WTC11 (cell line): ENCODE data around the gene PIK3C3. TPM values are rescaled to one million over a fixed set of nuclear protein-coding genes. Genes with fewer than 3 reads are reported as not detected.

Experiments used
- ATAC-seq: fragments of 200-7000 bp; cut with Tn5 transposase; 2 replicates; pipeline ENCODE4 v1.10.0; 2021; ENCODE audit warnings: mild to moderate bottlenecking, moderate library complexity
- CTCF ChIA-PET: fragments of 300-600 bp; sonication (Branson Sonifier 250); formaldehyde crosslinking; loops from one replicate; lab custom pipeline; 2021; ENCODE audit warnings: antibody characterized with exemption; lab: Charles Lee
- POLR2A ChIA-PET: fragments of 350-600 bp; sonication (Branson Sonifier 250); formaldehyde crosslinking; loops from one replicate; lab custom pipeline; 2021; ENCODE audit warnings: antibody characterized with exemption; lab: Charles Lee
- DNase-seq: peaks from one replicate; pipeline ENCODE4 v3.0.0; 2021; ENCODE audit warnings: low spot score
- H3K27ac Mint-ChIP-seq: 2 replicates; pipeline ENCODE4 v1.8.0; 2021; ENCODE audit warnings: mixed read lengths
- H3K27me3 Mint-ChIP-seq: 2 replicates; pipeline ENCODE4 v1.8.0; 2021; ENCODE audit warnings: low read depth, mild to moderate bottlenecking, moderate library complexity, mixed read lengths
- H3K36me3 Mint-ChIP-seq: 2 replicates; pipeline ENCODE4 v1.8.0; 2021; ENCODE audit warnings: mixed read lengths
- H3K4me1 Mint-ChIP-seq: 2 replicates; pipeline ENCODE4 v1.8.0; 2022; ENCODE audit warnings: mixed read lengths
- H3K4me3 Mint-ChIP-seq: 2 replicates; pipeline ENCODE4 v1.8.0; 2021; ENCODE audit warnings: mild to moderate bottlenecking, moderate library complexity, mixed read lengths
- H3K9me3 Mint-ChIP-seq: 2 replicates; pipeline ENCODE4 v1.8.0; 2021; ENCODE audit warnings: mixed read lengths
- CBFB ChIP-seq: sonication (generic); formaldehyde crosslinking; IDR thresholded peaks from 2 replicates; pipeline ENCODE4 v1.8.1; 2022; ENCODE audit warnings: mild to moderate bottlenecking, low read depth, missing genetic modification reagents
- CREB1 ChIP-seq: sonication (generic); formaldehyde crosslinking; IDR thresholded peaks from 2 replicates; pipeline ENCODE4 v1.8.0; 2023; ENCODE audit warnings: mild to moderate bottlenecking, missing genetic modification reagents
- ELF4 ChIP-seq: sonication (generic); formaldehyde crosslinking; IDR thresholded peaks from 2 replicates; pipeline ENCODE4 v1.8.1; 2022; ENCODE audit warnings: low read depth, mild to moderate bottlenecking, moderate library complexity, missing genetic modification reagents
- ERG ChIP-seq: fragments of 250-450 bp; sonication (Bioruptor Pico); IDR thresholded peaks from 2 replicates; pipeline ENCODE4 v1.8.0; 2021; ENCODE audit warnings: mild to moderate bottlenecking
- ESRRA ChIP-seq: sonication (generic); formaldehyde crosslinking; IDR thresholded peaks from 2 replicates; pipeline ENCODE4 v1.8.1; 2022; ENCODE audit warnings: mild to moderate bottlenecking, missing genetic modification reagents, borderline replicate concordance
- FOXJ3 ChIP-seq: sonication (generic); formaldehyde crosslinking; IDR thresholded peaks from 2 replicates; pipeline ENCODE4 v1.9.0; 2021; ENCODE audit warnings: missing genetic modification reagents, mild to moderate bottlenecking, borderline replicate concordance
- FOXK1 ChIP-seq: sonication (generic); formaldehyde crosslinking; IDR thresholded peaks from 2 replicates; pipeline ENCODE4 v1.8.0; 2022; ENCODE audit warnings: mild to moderate bottlenecking, moderate library complexity, missing genetic modification reagents
- FOXP1 ChIP-seq: sonication (generic); formaldehyde crosslinking; IDR thresholded peaks from 2 replicates; pipeline ENCODE4 v1.8.0; 2022; ENCODE audit warnings: missing genetic modification reagents, mild to moderate bottlenecking, moderate library complexity, borderline replicate concordance
- GABPB1 ChIP-seq: sonication (generic); formaldehyde crosslinking; IDR thresholded peaks from 2 replicates; pipeline ENCODE4 v1.8.1; 2023; ENCODE audit warnings: mild to moderate bottlenecking, missing genetic modification reagents
- GRHL2 ChIP-seq: fragments of 250-450 bp; sonication (Bioruptor Pico); IDR thresholded peaks from 2 replicates; pipeline ENCODE4 v1.8.0; 2022; ENCODE audit warnings: mild to moderate bottlenecking, moderate library complexity; ENCODE audit not compliant: insufficient replicate concordance, severe bottlenecking
- HMGA2 ChIP-seq: fragments of 250-450 bp; sonication (Bioruptor Pico); IDR thresholded peaks from 2 replicates; pipeline ENCODE4 v1.4.0; 2021; ENCODE audit warnings: mild to moderate bottlenecking, moderate library complexity
- IRF1 ChIP-seq: sonication (generic); formaldehyde crosslinking; IDR thresholded peaks from 2 replicates; pipeline ENCODE4 v1.8.0; 2023; ENCODE audit warnings: missing genetic modification reagents
- JAZF1 ChIP-seq: fragments of 250-450 bp; sonication (Bioruptor Pico); IDR thresholded peaks from 2 replicates; pipeline ENCODE4 v1.9.0; 2021; ENCODE audit warnings: moderate library complexity, mild to moderate bottlenecking, inconsistent platforms
- OVOL2 ChIP-seq: fragments of 250-450 bp; sonication (Bioruptor Pico); IDR thresholded peaks from 2 replicates; pipeline ENCODE4 v1.9.0; 2021; ENCODE audit warnings: mild to moderate bottlenecking, borderline replicate concordance
- RORB ChIP-seq: fragments of 250-450 bp; sonication (Bioruptor Pico); IDR thresholded peaks from 2 replicates; pipeline ENCODE4 v1.9.0; 2021; ENCODE audit warnings: mild to moderate bottlenecking
- SMAD3 ChIP-seq: sonication (generic); formaldehyde crosslinking; IDR thresholded peaks from 2 replicates; pipeline ENCODE4 v1.8.0; 2022; ENCODE audit warnings: missing genetic modification reagents, mild to moderate bottlenecking, borderline replicate concordance
- SMAD4 ChIP-seq: sonication (generic); formaldehyde crosslinking; IDR thresholded peaks from 2 replicates; pipeline ENCODE4 v1.8.0; 2022; ENCODE audit warnings: mild to moderate bottlenecking, missing genetic modification reagents
- ZBTB21 ChIP-seq: sonication (generic); formaldehyde crosslinking; IDR thresholded peaks from 2 replicates; pipeline ENCODE4 v1.8.1; 2023; ENCODE audit warnings: mild to moderate bottlenecking, missing genetic modification reagents, borderline replicate concordance
- ZNF232 ChIP-seq: sonication (generic); formaldehyde crosslinking; IDR thresholded peaks from 2 replicates; pipeline ENCODE4 v1.8.0; 2022; ENCODE audit warnings: mild to moderate bottlenecking, missing genetic modification reagents
- ZNF263 ChIP-seq: sonication (generic); formaldehyde crosslinking; IDR thresholded peaks from 2 replicates; pipeline ENCODE4 v1.8.1; 2022; ENCODE audit warnings: low read depth, mild to moderate bottlenecking, moderate library complexity, missing genetic modification reagents
- ZNF396 ChIP-seq: fragments of 250-450 bp; sonication (Bioruptor Pico); IDR thresholded peaks from 2 replicates; pipeline ENCODE4 v1.8.0; 2021; ENCODE audit warnings: mild to moderate bottlenecking, moderate library complexity, borderline replicate concordance
- ZNF671 ChIP-seq: fragments of 250-450 bp; sonication (Bioruptor Pico); IDR thresholded peaks from 2 replicates; pipeline ENCODE4 v1.8.0; 2021; ENCODE audit warnings: mild to moderate bottlenecking
- total RNA-seq: library from RNA; stranded (reverse); gene quantifications from 3 replicates; pipeline ENCODE4 v1.2.3, GENCODE V29; 2021
- TF ChIP-seq, protein P1 (sequence below): sonication (generic); formaldehyde crosslinking; IDR thresholded peaks from 2 replicates; pipeline ENCODE4 v1.8.1; 2022; ENCODE audit warnings: mild to moderate bottlenecking, moderate library complexity, missing genetic modification reagents
- TF ChIP-seq, protein P2 (sequence below): sonication (generic); formaldehyde crosslinking; IDR thresholded peaks from 2 replicates; pipeline ENCODE4 v1.8.1; 2022; ENCODE audit warnings: low read depth, mild to moderate bottlenecking, moderate library complexity, missing genetic modification reagents, borderline replicate concordance
- TF ChIP-seq, protein P3 (sequence below): sonication (generic); formaldehyde crosslinking; conservative IDR thresholded peaks from 2 replicates; pipeline ENCODE4 v1.8.1; 2023; ENCODE audit warnings: mild to moderate bottlenecking, low read depth, missing genetic modification reagents, moderate library complexity
- TF ChIP-seq, protein P4 (sequence below): sonication (generic); formaldehyde crosslinking; IDR thresholded peaks from 2 replicates; pipeline ENCODE4 v1.8.1; 2023; ENCODE audit warnings: mild to moderate bottlenecking, missing genetic modification reagents, moderate library complexity

Gene PIK3C3
- total RNA-seq, 1 experiment from 2014 or later: 40.4 TPM

DNA sequence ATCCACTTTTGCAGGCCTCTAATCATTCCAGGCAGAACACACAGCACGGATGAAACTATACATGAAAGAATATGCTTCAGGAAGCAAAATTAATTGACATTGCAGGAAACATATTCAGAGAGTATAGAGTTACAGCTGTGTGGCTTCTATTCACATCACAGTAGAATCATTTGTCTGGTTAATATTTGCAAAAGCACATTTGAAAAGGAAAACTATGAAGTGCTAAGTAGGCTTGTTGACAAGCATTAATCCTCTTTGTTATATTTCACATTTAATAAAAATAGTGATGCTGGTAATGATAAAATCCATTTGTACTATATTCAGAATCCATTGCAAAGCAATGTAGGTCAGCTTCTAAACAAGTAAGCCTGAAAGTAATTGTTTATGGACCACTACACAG lies 32.2 kb upstream of the PIK3C3 start (continued):
- TF ChIP-seq OVOL2 (CRISPR knock-in tag) (no peak), ESRRA (CRISPR knock-in tag) (no peak), ZBTB21 (CRISPR knock-in tag) (no peak), RORB (CRISPR knock-in tag) (no peak), GRHL2 (no peak), ZNF671 (no peak), CBFB (no peak)
- TF ChIP-seq, protein P1, sequence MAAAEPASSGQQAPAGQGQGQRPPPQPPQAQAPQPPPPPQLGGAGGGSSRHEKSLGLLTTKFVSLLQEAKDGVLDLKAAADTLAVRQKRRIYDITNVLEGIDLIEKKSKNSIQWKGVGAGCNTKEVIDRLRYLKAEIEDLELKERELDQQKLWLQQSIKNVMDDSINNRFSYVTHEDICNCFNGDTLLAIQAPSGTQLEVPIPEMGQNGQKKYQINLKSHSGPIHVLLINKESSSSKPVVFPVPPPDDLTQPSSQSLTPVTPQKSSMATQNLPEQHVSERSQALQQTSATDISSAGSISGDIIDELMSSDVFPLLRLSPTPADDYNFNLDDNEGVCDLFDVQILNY (CRISPR knock-in tag): no peak

DNA sequence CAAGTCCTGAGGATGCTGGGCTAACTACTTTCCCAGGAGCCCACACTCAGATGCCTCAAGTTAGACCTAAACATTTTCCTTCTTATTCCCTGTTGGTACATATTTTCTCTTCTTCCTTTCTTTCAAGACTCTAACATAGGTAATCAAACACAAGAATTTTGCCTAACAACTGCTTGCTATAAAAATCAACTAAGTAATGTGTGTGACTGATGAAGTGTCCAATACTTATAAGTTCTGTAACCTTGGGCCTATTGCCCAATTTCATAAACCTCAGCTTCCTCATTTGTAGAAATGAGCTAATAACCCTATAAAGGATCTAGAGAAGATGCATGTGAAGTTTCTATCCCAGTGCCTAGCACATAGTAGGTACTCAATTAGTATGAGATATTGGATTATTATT lies 31.6 kb upstream of the PIK3C3 start:
- TF ChIP-seq, protein P2, sequence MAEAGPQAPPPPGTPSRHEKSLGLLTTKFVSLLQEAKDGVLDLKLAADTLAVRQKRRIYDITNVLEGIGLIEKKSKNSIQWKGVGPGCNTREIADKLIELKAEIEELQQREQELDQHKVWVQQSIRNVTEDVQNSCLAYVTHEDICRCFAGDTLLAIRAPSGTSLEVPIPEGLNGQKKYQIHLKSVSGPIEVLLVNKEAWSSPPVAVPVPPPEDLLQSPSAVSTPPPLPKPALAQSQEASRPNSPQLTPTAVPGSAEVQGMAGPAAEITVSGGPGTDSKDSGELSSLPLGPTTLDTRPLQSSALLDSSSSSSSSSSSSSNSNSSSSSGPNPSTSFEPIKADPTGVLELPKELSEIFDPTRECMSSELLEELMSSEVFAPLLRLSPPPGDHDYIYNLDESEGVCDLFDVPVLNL (CRISPR knock-in tag): no peak
- TF ChIP-seq CBFB: no peak
- TF ChIP-seq GABPB1 (CRISPR knock-in tag): no peak
- TF ChIP-seq HMGA2: no peak
- no peak for TF ChIP-seq FOXJ3
- no peak for TF ChIP-seq ERG (CRISPR knock-in tag)
- no peak for TF ChIP-seq FOXP1 (CRISPR knock-in tag)
- TF ChIP-seq JAZF1 (CRISPR knock-in tag): no peak
- TF ChIP-seq CREB1 (CRISPR knock-in tag): no peak
- TF ChIP-seq, protein P3, sequence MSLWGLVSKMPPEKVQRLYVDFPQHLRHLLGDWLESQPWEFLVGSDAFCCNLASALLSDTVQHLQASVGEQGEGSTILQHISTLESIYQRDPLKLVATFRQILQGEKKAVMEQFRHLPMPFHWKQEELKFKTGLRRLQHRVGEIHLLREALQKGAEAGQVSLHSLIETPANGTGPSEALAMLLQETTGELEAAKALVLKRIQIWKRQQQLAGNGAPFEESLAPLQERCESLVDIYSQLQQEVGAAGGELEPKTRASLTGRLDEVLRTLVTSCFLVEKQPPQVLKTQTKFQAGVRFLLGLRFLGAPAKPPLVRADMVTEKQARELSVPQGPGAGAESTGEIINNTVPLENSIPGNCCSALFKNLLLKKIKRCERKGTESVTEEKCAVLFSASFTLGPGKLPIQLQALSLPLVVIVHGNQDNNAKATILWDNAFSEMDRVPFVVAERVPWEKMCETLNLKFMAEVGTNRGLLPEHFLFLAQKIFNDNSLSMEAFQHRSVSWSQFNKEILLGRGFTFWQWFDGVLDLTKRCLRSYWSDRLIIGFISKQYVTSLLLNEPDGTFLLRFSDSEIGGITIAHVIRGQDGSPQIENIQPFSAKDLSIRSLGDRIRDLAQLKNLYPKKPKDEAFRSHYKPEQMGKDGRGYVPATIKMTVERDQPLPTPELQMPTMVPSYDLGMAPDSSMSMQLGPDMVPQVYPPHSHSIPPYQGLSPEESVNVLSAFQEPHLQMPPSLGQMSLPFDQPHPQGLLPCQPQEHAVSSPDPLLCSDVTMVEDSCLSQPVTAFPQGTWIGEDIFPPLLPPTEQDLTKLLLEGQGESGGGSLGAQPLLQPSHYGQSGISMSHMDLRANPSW (CRISPR knock-in tag): no peak
- no peak for TF ChIP-seq SMAD4 (CRISPR knock-in tag)
- TF ChIP-seq FOXK1: no peak
- no peak for TF ChIP-seq SMAD3 (CRISPR knock-in tag)
- TF ChIP-seq ELF4 (CRISPR knock-in tag): no peak
- TF ChIP-seq, protein P4, sequence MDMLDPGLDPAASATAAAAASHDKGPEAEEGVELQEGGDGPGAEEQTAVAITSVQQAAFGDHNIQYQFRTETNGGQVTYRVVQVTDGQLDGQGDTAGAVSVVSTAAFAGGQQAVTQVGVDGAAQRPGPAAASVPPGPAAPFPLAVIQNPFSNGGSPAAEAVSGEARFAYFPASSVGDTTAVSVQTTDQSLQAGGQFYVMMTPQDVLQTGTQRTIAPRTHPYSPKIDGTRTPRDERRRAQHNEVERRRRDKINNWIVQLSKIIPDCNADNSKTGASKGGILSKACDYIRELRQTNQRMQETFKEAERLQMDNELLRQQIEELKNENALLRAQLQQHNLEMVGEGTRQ: no peak
- no peak for TF ChIP-seq ZNF232
- no peak for TF ChIP-seq IRF1 (CRISPR knock-in tag)
- no peak for TF ChIP-seq ZNF263
- no peak for TF ChIP-seq ZNF396 (CRISPR knock-in tag)
- TF ChIP-seq, all 79 proteins: peak for 0
- no peaks in the 10 kb centered on the region; the same call in 1 of the 2 replicates for H3K27me3 Mint-ChIP-seq
- no peak for ATAC-seq
- H3K4me1 Mint-ChIP-seq: no peaks in the 10 kb centered on the region
- no peak overlapping the region for H3K4me3 Mint-ChIP-seq
- no peaks in the 10 kb centered on the region for H3K9me3 Mint-ChIP-seq
- H3K27ac Mint-ChIP-seq: no peak overlapping the region
- CTCF ChIA-PET: no interaction called here
- DNase-seq: no peak
- POLR2A ChIA-PET: interaction anchor here (0.6 kb wide), 1 partner anchor 1405 kb away, joined by 3 read pairs; no protein-coding TSS in a partner anchor
- H3K36me3 Mint-ChIP-seq: no peaks in the 10 kb centered on the region
